SK-N-SH (cell line): ENCODE results near the gene TSFM. TPM values are rescaled to one million over a fixed set of nuclear protein-coding genes. Genes with fewer than 3 reads are reported as not detected.

Source experiments
- CTCF ChIA-PET: fragments of 300-600, 350-600 bp; formaldehyde crosslinking; extraction: SDS; loops from one replicate; lab custom pipeline; 2021; lab: Yijun Ruan, JAX
- POLR2A ChIA-PET: fragments of 350-600 bp; sonication (Branson Sonifier 250); formaldehyde crosslinking; extraction: SDS; loops from one replicate; lab custom pipeline; 2020; ENCODE audit warnings: antibody characterized with exemption, inconsistent platforms; lab: Yijun Ruan, JAX
- DNase-seq: peaks from one replicate; pipeline ENCODE4 v3.0.0; 2012
- H2AFZ ChIP-seq: fragments of 200-600 bp; sonication (generic); 2 replicates; pipeline ENCODE4 v1.8.1; 2016; ENCODE audit warnings: antibody characterized with exemption, mild to moderate bottlenecking, low read depth
- H3F3A ChIP-seq: fragments of 200-600 bp; sonication (generic); replicated peaks from 2 replicates; pipeline ENCODE3; 2016; ENCODE audit warnings: antibody characterized with exemption, mild to moderate bottlenecking; ENCODE audit not compliant: insufficient read depth
- H3K27ac ChIP-seq, 2 experiments: fragments of 200-500 bp in 1 of 2; fragments of 200-600 bp in 1 of 2; sonication (Bioruptor generic) in 1 of 2; sonication (generic), shearing (Covaris generic) in 1 of 2; 2 replicates each; pipeline versions ENCODE4 v1.5.1 to v1.6.1; 2014 to 2016; ENCODE audit warnings: low read depth in 2 of 2, inconsistent platforms in 1 of 2, low read length in 1 of 2, mild to moderate bottlenecking in 1 of 2, mixed read lengths in 1 of 2
- H3K27me3 ChIP-seq: fragments of 200-600 bp; sonication (generic), shearing (Covaris generic); 2 replicates; pipeline ENCODE4 v1.6.1; 2016; ENCODE audit warnings: mixed run types; ENCODE audit not compliant: insufficient read depth
- H3K36me3 ChIP-seq, 2 experiments: fragments of 200-500 bp in 1 of 2; fragments of 200-600 bp in 1 of 2; sonication (Bioruptor generic) in 1 of 2; sonication (generic) in 1 of 2; replicated peaks in 1 of 2; 2 replicates each; pipeline versions ENCODE3 to v1.5.1; 2014 to 2016; ENCODE audit warnings: low read length in 1 of 2, mild to moderate bottlenecking in 1 of 2; ENCODE audit not compliant: insufficient read depth in 2 of 2, control insufficient read depth in 1 of 2
- H3K4me1 ChIP-seq, 2 experiments: fragments of 200-500 bp in 1 of 2; fragments of 200-600 bp in 1 of 2; sonication (Bioruptor generic) in 1 of 2; sonication (generic), shearing (Covaris generic) in 1 of 2; 2 replicates each; pipeline versions ENCODE4 v1.5.1 to v1.6.1; 2014 to 2016; ENCODE audit warnings: low read depth in 1 of 2, low read length in 1 of 2, mixed run types in 1 of 2; ENCODE audit not compliant: insufficient read depth in 2 of 2, control insufficient read depth in 1 of 2
- H3K4me2 ChIP-seq: fragments of 200-600 bp; sonication (generic), shearing (Covaris generic); 2 replicates; pipeline ENCODE4 v1.6.1; 2017; ENCODE audit warnings: mixed run types
- H3K4me3 ChIP-seq, 2 experiments: fragments of 200-500 bp in 1 of 2; fragments of 200-600 bp in 1 of 2; sonication (Bioruptor generic) in 1 of 2; sonication (generic), shearing (Covaris generic) in 1 of 2; 2 replicates each; pipeline versions ENCODE4 v1.5.1 to v1.8.1; 2014 to 2016; ENCODE audit warnings: low read depth in 2 of 2, inconsistent platforms in 1 of 2, low read length in 1 of 2, mild to moderate bottlenecking in 1 of 2, mixed read lengths in 1 of 2, moderate library complexity in 1 of 2
- H3K79me2 ChIP-seq: fragments of 200-600 bp; sonication (generic); 2 replicates; pipeline ENCODE4 v1.8.1; 2017; ENCODE audit warnings: mild to moderate bottlenecking; ENCODE audit not compliant: insufficient read depth
- H3K9ac ChIP-seq: fragments of 200-600 bp; sonication (generic); 2 replicates; pipeline ENCODE4 v1.6.1; 2017; ENCODE audit warnings: mixed run types
- H3K9me2 ChIP-seq: fragments of 200-600 bp; sonication (generic); 2 replicates; pipeline ENCODE4 v1.6.1; 2017; ENCODE audit warnings: mixed run types
- H3K9me3 ChIP-seq: fragments of 200-600 bp; sonication (generic); 2 replicates; pipeline ENCODE4 v1.6.1; 2017; ENCODE audit warnings: mixed run types, mild to moderate bottlenecking, moderate library complexity
- H4K20me1 ChIP-seq: fragments of 200-600 bp; sonication (generic); 2 replicates; pipeline ENCODE4 v1.6.1; 2017; ENCODE audit warnings: mild to moderate bottlenecking, mixed run types; ENCODE audit not compliant: insufficient read depth
- CHD2 ChIP-seq: fragments of 150-350 bp; IDR thresholded peaks from 2 replicates; pipeline ENCODE4 v1.6.1; 2018; ENCODE audit warnings: low read length; ENCODE audit not compliant: partially characterized antibody
- ELF1 ChIP-seq: IDR thresholded peaks from 2 replicates; pipeline ENCODE4 v1.4.0; 2012
- EZH2phosphoT487 ChIP-seq: fragments of 200-600 bp; sonication (generic); IDR thresholded peaks from 2 replicates; pipeline ENCODE4 v1.6.1; 2017; ENCODE audit warnings: low read depth, mixed run types, mild to moderate bottlenecking, antibody characterized with exemption, moderate library complexity, borderline replicate concordance
- FOSL2 ChIP-seq: IDR thresholded peaks from 2 replicates; pipeline ENCODE4 v1.4.0; 2012; ENCODE audit warnings: low read depth, mild to moderate bottlenecking, moderate library complexity, borderline replicate concordance
- FOXJ3 ChIP-seq: sonication (generic); formaldehyde crosslinking; IDR thresholded peaks from 2 replicates; pipeline ENCODE4 v1.5.1; 2020; ENCODE audit warnings: mild to moderate bottlenecking, missing genetic modification reagents
- FOXM1 ChIP-seq: IDR thresholded peaks from 2 replicates; pipeline ENCODE4 v1.4.0; 2012; ENCODE audit warnings: low read depth, mild to moderate bottlenecking
- GABPA ChIP-seq: IDR thresholded peaks from 2 replicates; pipeline ENCODE4 v1.4.0; 2012; ENCODE audit warnings: low read depth, mild to moderate bottlenecking
- MAX ChIP-seq: IDR thresholded peaks from 2 replicates; pipeline ENCODE4 v1.4.0; 2012; ENCODE audit warnings: low read depth
- MEF2A ChIP-seq: IDR thresholded peaks from 2 replicates; pipeline ENCODE4 v1.4.0; 2012; ENCODE audit warnings: low read depth, borderline replicate concordance
- NRF1 ChIP-seq: IDR thresholded peaks from 2 replicates; pipeline ENCODE4 v1.6.1; 2012; ENCODE audit warnings: low read depth, mild to moderate bottlenecking, low read length
- RCOR1 ChIP-seq: fragments of 150-350 bp; IDR thresholded peaks from 2 replicates; pipeline ENCODE4 v1.6.1; 2017; ENCODE audit warnings: antibody characterized with exemption, low read length
- SMC3 ChIP-seq: IDR thresholded peaks from 2 replicates; pipeline ENCODE4 v1.6.1; 2012; ENCODE audit warnings: low read depth, low read length, improper control_type of control experiment
- TAF1 ChIP-seq: IDR thresholded peaks from 2 replicates; pipeline ENCODE4 v1.6.1; 2012; ENCODE audit warnings: low read depth, mild to moderate bottlenecking, low read length, moderate library complexity, borderline replicate concordance
- TEAD4 ChIP-seq: IDR thresholded peaks from 2 replicates; pipeline ENCODE4 v1.4.0; 2012; ENCODE audit warnings: mild to moderate bottlenecking, borderline replicate concordance; ENCODE audit not compliant: insufficient read depth
- USF2 ChIP-seq: fragments of 150-350 bp; IDR thresholded peaks from 2 replicates; pipeline ENCODE4 v1.6.1; 2017; ENCODE audit warnings: antibody characterized with exemption, low read length, low read depth, borderline replicate concordance
- WGBS: methylation state at CpG from one replicate; pipeline ENCODE4 v1.1.6; 2017; ENCODE audit warnings: low lambda C conversion rate; 5-methylcytosine and 5-hydroxymethylcytosine counted together
- polyA plus RNA-seq, 3 experiments: library from polyadenylated mRNA; depleted of rRNA; stranded (reverse); fragments of >200 nt; gene quantifications; 2 replicates each; pipeline ENCODE4 v1.2.3, GENCODE V29; 2012
- TF ChIP-seq, protein P1 (sequence below): IDR thresholded peaks from 2 replicates; pipeline ENCODE4 v1.6.1; 2012; ENCODE audit warnings: mild to moderate bottlenecking, low read depth, low read length, moderate library complexity
- TF ChIP-seq, protein P2 (sequence below): IDR thresholded peaks from 2 replicates; pipeline ENCODE4; 2012
- TF ChIP-seq, protein P3 (sequence below): IDR thresholded peaks from 2 replicates; pipeline ENCODE4 v1.4.0; 2012; ENCODE audit warnings: low read depth, borderline replicate concordance
- TF ChIP-seq, protein P4 (sequence below): fragments of 150-350 bp; IDR thresholded peaks from 2 replicates; pipeline ENCODE4 v1.6.1; 2016; ENCODE audit warnings: mild to moderate bottlenecking, low read depth, low read length

The TSFM gene
- polyA plus RNA-seq, 1 of the 3 experiments (the other 2 are of a cell fraction), result 28.7 TPM

GRCh38 chr12:57779736-57780135, 2.9 kb upstream of the TSFM start:
- Histone ChIP-seq H4K20me1 (no peaks in the 10 kb centered on the region), H3K9me2 (no peaks in the 10 kb centered on the region), H3F3A (peaks cover 18% of the 10 kb centered on the region), H2AFZ (no peak overlapping the region), H3K79me2 (peaks cover 19% of the 10 kb centered on the region), H3K4me2 (no peak overlapping the region), H3K9me3 (no peaks in the 10 kb centered on the region), H3K27me3 (no peaks in the 10 kb centered on the region), H3K9ac (no peak overlapping the region), H3K4me3 (no peak overlapping the region), H3K36me3 (peaks cover 7 to 12% of the 10 kb centered on the region in 2 experiments), H3K27ac (no peak overlapping the region), H3K4me1 (peaks cover 0 to 5% of the 10 kb centered on the region in 2 experiments; a peak in 1 of 4 replicates)
- POLR2A ChIA-PET, result no interaction called here
- 81% methylated on average over 1 of the region's 1 CpG for WGBS
- no peak for TF ChIP-seq TEAD4
- no peak for TF ChIP-seq MEF2A
- TF ChIP-seq FOSL2, result no peak
- TF ChIP-seq ELF1, result no peak
- TF ChIP-seq, protein P1, sequence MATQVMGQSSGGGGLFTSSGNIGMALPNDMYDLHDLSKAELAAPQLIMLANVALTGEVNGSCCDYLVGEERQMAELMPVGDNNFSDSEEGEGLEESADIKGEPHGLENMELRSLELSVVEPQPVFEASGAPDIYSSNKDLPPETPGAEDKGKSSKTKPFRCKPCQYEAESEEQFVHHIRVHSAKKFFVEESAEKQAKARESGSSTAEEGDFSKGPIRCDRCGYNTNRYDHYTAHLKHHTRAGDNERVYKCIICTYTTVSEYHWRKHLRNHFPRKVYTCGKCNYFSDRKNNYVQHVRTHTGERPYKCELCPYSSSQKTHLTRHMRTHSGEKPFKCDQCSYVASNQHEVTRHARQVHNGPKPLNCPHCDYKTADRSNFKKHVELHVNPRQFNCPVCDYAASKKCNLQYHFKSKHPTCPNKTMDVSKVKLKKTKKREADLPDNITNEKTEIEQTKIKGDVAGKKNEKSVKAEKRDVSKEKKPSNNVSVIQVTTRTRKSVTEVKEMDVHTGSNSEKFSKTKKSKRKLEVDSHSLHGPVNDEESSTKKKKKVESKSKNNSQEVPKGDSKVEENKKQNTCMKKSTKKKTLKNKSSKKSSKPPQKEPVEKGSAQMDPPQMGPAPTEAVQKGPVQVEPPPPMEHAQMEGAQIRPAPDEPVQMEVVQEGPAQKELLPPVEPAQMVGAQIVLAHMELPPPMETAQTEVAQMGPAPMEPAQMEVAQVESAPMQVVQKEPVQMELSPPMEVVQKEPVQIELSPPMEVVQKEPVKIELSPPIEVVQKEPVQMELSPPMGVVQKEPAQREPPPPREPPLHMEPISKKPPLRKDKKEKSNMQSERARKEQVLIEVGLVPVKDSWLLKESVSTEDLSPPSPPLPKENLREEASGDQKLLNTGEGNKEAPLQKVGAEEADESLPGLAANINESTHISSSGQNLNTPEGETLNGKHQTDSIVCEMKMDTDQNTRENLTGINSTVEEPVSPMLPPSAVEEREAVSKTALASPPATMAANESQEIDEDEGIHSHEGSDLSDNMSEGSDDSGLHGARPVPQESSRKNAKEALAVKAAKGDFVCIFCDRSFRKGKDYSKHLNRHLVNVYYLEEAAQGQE, result no peak
- no peak for TF ChIP-seq SMC3
- TF ChIP-seq NRF1, result no peak
- TF ChIP-seq CHD2, result no peak
- TF ChIP-seq, protein P2, sequence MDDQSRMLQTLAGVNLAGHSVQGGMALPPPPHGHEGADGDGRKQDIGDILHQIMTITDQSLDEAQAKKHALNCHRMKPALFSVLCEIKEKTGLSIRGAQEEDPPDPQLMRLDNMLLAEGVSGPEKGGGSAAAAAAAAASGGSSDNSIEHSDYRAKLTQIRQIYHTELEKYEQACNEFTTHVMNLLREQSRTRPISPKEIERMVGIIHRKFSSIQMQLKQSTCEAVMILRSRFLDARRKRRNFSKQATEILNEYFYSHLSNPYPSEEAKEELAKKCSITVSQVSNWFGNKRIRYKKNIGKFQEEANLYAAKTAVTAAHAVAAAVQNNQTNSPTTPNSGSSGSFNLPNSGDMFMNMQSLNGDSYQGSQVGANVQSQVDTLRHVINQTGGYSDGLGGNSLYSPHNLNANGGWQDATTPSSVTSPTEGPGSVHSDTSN, result no peak
- no peak for TF ChIP-seq EZH2phosphoT487
- TF ChIP-seq, protein P3, sequence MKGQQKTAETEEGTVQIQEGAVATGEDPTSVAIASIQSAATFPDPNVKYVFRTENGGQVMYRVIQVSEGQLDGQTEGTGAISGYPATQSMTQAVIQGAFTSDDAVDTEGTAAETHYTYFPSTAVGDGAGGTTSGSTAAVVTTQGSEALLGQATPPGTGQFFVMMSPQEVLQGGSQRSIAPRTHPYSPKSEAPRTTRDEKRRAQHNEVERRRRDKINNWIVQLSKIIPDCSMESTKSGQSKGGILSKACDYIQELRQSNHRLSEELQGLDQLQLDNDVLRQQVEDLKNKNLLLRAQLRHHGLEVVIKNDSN, result no peak
- no peak for TF ChIP-seq RCOR1
- TF ChIP-seq MAX, result no peak
- no peak for TF ChIP-seq FOXJ3 (CRISPR knock-in tag)
- TF ChIP-seq TAF1, result no peak
- TF ChIP-seq FOXM1, result no peak
- no peak for TF ChIP-seq GABPA
- TF ChIP-seq USF2, result no peak
- TF ChIP-seq, protein P4, sequence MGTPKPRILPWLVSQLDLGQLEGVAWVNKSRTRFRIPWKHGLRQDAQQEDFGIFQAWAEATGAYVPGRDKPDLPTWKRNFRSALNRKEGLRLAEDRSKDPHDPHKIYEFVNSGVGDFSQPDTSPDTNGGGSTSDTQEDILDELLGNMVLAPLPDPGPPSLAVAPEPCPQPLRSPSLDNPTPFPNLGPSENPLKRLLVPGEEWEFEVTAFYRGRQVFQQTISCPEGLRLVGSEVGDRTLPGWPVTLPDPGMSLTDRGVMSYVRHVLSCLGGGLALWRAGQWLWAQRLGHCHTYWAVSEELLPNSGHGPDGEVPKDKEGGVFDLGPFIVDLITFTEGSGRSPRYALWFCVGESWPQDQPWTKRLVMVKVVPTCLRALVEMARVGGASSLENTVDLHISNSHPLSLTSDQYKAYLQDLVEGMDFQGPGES, result no peak
- CTCF ChIA-PET, result interaction anchor here (1.0 kb wide), 1 partner anchor 129 kb away, joined by 3 read pairs; no protein-coding TSS in a partner anchor
- DNase-seq, result no peak
